GM21619 (cell line): Measurements from ENCODE around the gene COL19A1.

Experiments used
- ATAC-seq: cut with Tn5 transposase; IDR thresholded peaks from one replicate; pipeline ENCODE4 v1.9.1; 2021; ENCODE audit not compliant: unreplicated experiment

The COL19A1 gene

GRCh38 chr6:70051197-70052124, 185.1 kb downstream of the COL19A1 start:
- ATAC-seq, result no peak

- no peak for ATAC-seq
Observed at GRCh38 chr6:70059039-70059719, 192.8 kb downstream of the COL19A1 start.

GRCh38 chr6:70060680-70061079, 194.3 kb downstream of the COL19A1 start:
- no peak for ATAC-seq

GRCh38 chr6:70061546-70061945, 195.2 kb downstream of the COL19A1 start:
- ATAC-seq, result no peak

- ATAC-seq, result no peak
Observed at GRCh38 chr6:70062010-70062409, 195.7 kb downstream of the COL19A1 start.

- ATAC-seq, result no peak
Observed at GRCh38 chr6:70072540-70073179, 206.3 kb downstream of the COL19A1 start.

- no peak for ATAC-seq
Observed at GRCh38 chr6:70073637-70074036, 207.3 kb downstream of the COL19A1 start.

GRCh38 chr6:70079241-70079640, 212.9 kb downstream of the COL19A1 start:
- ATAC-seq, result peak; percentile 56

- ATAC-seq, result no peak
Observed at GRCh38 chr6:70080443-70081070, 214.2 kb downstream of the COL19A1 start.

- ATAC-seq, result no peak
Observed at GRCh38 chr6:70082830-70083229, 216.5 kb downstream of the COL19A1 start.

GRCh38 chr6:70086806-70087205, 220.4 kb downstream of the COL19A1 start:
- no peak for ATAC-seq

- no peak for ATAC-seq
Observed at GRCh38 chr6:70094156-70094555, 227.8 kb downstream of the COL19A1 start.

GRCh38 chr6:70099732-70100131, 233.4 kb downstream of the COL19A1 start:
- no peak for ATAC-seq

GRCh38 chr6:70103798-70104197, 237.4 kb downstream of the COL19A1 start:
- ATAC-seq, result no peak

GRCh38 chr6:70107852-70108629, 241.7 kb downstream of the COL19A1 start:
- ATAC-seq, result no peak

GRCh38 chr6:70110126-70111022, 244.0 kb downstream of the COL19A1 start:
- ATAC-seq, result peak; percentile 48

- no peak for ATAC-seq
Observed at GRCh38 chr6:70111737-70112136, 245.4 kb downstream of the COL19A1 start.

- no peak for ATAC-seq
Observed at GRCh38 chr6:70112716-70113115, 246.4 kb downstream of the COL19A1 start.

GRCh38 chr6:70113171-70113570, 246.8 kb downstream of the COL19A1 start:
- ATAC-seq, result no peak
